ENCODE data around the gene SAMD3.
"Not testable (repeated sequence)": the region's sequence is repeated elsewhere in the genome, so short reads cannot be mapped to it uniquely, and the experiment has no call there.

Gene SAMD3

GRCh38 chr6:130127195-130127594, 95.6 kb downstream of the SAMD3 start:
- DNase-seq, result no peak

- DNase-seq, result no peak
Observed at GRCh38 chr6:130122243-130122642, 100.5 kb downstream of the SAMD3 start.

GRCh38 chr6:130120731-130121130, 102.0 kb downstream of the SAMD3 start:
- no peak for DNase-seq

- DNase-seq, result no peak
Observed at GRCh38 chr6:130119211-130119610, 103.5 kb downstream of the SAMD3 start.

DNA sequence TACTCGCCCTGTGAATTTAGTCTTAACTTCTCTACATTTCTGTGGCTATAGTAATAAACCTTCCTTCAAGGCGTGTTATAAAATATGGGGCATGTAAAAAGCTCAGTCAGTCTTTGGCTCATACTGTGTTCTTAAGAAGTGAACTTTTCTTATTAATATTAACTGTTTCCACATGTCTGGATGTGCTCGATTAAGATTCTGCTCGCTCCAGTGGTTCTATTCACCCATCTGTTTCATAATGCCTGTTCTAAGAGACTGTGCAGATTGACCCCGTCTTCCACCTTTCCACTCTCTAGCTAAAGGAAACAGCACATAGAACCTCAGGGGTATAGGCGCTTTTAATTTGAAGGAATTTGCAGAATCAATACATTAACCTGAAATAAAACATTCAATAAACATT, 104.5 kb downstream of the SAMD3 start:
- no peak for DNase-seq

- DNase-seq, result not testable (repeated sequence)
Observed at GRCh38 chr6:130117187-130117701, 105.5 kb downstream of the SAMD3 start.

DNA sequence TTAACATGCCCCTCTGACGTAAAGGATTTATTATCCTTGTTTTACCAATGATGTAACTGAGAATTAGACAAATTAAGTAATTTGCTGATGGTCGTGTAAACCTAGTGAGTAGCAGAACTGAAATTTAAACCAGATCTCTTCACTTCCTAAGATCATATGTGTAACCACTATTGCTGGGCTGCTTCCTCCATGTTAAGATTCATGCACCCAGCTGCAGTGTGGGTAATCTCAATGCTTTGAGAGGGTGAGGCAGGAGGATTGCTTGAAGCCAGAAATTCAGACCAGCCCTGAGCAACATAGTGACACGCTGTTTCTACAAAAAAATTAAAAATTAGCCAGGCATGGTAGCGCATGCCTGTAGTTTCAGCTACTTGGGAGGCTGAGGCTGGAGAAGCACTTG, 106.5 kb downstream of the SAMD3 start:
- no peak for DNase-seq

DNA sequence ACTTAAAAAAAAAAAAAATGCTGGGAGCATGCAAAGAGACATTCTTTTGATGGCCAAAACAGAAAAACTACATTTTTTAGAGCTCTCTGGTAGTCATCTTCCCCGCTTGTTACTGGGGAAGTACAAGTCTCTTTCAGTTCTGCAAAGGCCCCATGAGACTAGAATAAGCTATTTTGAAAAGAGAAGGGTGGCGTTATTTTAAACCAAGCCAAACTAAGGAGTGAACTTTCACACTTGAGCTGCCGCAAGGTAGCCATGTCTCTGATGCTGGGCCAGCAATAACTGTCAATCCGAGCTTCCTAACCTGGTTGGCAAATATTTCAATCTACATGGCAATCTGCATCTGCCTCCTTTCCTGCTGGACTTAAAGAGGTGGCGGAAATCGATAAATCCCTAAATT, 107.7 kb downstream of the SAMD3 start:
- no peak for DNase-seq

DNA sequence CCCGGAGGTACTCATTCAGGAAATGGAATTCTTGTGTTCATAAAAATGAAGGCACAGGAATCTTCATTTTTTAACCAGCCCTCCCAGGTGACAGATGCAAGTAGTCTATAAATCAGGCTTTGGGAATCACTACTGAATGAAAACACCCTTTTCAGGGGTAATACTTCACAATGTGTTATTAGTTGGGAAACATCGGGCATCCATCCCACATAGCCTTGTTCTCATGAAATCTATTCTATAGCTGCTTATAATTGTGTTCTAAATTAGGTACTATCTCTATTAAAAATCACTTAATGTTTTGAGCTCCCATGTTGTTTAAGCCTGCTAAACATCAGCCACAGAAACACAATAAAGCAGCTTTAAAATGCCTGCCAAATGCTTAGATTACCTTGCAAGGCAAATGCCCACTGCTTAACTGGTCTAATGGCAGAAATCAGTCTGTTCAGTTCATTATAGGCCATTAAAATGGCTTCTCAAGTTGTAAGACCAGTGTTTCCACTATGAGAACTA, 109.5 kb downstream of the SAMD3 start:
- DNase-seq, result no peak

GRCh38 chr6:130111031-130111430, 111.7 kb downstream of the SAMD3 start:
- DNase-seq, result no peak

DNA sequence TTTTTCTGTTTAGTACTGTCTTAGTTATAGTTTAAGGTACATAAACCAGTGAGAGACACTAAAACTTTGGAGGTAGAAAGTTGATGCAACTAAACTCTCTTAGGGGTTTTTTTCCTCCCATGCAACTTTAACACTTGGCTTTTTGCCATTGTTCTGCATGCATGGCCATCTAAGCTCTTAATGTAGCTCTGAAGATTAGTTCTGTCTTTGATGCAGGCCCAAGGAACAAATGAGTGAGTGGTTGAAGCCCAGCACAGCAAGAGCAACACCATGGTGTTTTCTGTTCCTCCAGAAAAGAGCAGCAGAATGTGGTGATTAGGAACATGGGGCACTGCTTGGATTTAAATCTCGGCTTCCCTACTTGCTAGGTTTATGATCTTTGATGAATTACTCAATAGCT, 115.0 kb downstream of the SAMD3 start:
- DNase-seq, result no peak

DNA sequence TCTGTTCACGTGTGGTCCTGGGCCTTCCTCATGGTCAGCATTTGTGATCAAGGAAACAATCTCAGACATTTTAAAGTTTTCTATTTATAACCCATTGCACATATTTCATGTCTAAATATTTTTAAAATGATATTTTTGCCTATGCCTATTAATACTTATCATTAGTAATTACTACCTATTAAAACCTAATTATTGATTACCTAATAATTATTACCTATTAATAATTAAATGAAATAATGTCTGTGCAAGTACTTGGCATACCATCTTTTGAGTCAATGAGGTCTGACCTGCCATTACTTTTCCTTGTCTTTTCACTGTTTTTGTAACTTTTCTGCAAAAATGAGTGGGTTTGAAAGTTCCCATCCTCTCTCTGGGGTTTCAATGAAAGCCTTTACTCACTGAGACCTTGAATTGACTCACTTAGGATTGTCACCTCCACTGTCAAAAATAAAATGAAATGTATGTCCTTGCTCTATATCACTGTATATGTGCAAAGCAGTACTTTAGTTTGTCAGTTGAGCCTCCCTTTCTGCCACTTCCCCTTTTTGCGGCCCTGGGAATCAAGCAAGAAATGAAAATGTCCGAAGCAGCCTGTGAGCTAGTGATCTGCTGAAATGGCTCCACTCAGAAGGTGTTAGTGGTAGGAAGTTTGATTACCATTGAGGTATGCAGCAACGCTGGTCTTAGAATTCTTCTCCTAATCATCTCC, 116.6 kb downstream of the SAMD3 start:
- no peak for DNase-seq

DNA sequence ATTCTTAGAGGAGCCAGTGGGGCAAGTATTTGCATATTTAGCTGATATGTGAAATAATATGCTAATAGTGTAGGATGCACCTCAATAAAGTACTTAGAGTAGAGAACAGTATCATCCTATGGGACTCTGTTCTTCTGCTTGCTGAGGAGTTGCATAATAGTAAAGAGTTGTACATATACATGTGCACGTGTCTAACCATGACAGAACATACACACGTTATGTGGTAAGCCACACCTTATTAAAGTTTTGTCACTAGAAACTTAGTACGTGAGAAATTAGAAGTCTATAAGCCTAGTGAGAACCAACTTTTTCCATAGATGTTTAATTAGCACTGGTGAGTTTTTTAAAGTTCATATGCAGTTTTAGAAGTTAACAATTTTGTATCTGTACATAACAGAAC, 123.6 kb downstream of the SAMD3 start:
- no peak for DNase-seq

DNA sequence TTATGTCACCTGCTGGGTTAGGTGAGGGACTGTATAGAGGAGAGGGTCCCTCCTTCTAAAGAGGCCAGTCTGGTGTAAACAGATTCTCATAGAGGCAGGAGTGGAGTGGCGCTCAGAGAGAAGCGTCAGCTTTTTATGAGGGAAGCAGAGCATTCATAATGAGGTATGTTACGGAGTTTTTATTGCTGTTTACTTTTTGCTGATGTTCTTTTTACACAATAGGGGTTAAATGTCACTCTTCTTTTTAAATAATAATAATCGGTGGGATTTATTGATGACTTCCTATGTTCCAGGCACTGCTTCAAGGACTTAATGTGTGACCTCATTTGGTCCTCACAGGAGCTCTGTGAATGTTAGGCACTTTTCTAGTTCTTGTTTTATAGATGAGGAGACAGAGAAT, 124.4 kb downstream of the SAMD3 start:
- DNase-seq, result peak; percentile 28
